IPS DF 4.7 (cell line): ENCODE measurements around the gene CLSTN2.

ENCODE experiments used
- DNase-seq: peaks from one replicate; pipeline ENCODE4 v3.0.0-alpha.2; 2013; ENCODE audit warnings: low spot score; ENCODE audit errors: extremely low read depth

Gene CLSTN2

DNA sequence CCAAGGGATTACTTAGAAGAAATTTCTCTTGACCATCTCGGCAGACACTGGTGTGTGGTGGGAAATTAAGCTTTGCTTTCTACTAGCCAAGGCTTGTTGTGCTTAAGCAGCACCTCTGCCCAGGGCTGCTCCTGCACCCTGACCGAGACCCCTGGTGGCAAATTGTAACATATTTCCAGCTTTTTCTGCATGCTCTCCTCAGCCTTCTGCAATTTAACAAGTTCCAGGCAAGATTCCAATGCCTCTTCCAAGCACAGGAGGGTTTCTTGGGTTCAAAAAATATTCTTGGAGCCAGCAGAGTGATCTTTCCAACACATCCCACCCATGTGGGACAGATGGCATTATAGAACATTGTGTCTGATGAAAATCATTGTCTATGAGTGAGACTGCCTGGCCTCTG lies 210.5 kb downstream of the CLSTN2 start:
- DNase-seq, result no peak

DNA sequence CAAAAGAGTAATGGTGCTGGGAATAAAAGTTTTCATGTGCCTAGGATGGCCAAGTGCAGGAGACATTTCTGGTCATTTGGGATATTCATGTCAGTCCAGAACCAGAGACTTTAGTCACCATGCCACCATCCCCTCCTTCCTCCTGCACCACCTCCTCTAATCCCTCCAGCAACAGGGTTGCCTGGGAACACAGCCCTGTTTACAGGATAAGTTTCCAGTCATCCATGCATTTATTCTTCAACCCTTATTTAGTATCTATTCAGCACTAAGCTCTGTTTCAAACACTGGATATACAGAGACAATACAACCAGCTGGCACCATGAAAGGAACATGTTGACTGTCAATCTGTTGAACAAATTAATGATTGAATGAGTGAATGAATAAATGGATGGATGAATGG lies 211.7 kb downstream of the CLSTN2 start:
- DNase-seq, result no peak

DNA sequence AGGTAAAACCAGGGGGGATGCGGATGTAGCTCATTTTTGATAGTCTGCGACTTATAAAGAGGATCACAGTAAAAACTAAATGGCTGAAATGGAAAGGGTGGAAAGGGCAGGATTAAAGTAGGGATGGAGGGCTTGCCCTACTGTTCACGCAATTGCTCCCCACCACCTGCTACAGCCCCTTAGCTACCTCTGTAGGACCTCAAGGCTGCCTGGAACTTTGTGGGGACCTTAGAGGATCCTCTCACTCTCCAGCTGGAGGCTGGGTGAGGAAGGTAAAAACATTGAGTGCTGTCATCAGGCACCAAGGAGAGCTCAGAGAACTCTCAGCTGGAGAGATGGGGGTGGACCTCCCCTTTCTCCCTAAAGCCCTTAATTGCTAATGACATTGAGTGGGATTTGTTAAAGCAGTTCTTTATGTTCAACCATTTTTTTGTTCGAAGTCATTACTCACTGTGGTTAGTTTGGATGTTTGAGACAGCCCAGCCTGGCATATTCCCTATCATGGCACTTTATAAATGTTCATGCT lies 213.0 kb downstream of the CLSTN2 start:
- DNase-seq, result no peak

DNA sequence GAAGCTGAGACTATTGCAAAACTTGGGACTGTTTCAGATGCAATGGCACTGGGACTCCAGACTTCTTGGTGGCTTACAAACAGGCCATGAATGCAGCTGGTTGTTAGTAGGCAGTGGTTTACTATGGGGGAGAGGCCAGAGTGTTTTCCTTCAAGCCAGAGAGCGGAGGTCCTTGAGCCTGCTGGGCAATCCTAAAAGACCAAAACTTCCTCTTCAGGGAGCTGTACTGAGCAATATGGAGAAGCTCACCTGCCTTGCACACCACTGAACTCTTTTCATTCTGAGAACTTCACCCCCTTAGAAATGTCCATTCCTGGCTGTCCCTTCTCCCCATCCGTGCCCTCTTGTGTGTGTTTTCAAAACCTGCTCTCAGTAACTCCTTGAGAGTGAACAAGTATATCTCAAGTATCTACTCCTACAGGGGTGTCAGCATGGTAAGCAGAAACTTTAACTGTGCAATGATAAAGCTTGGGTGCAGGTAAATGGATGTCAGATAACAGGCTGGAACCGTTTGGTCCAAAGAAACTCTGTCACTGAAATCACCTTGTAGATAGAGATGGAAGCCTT lies 213.9 kb downstream of the CLSTN2 start:
- DNase-seq, result no peak

DNA sequence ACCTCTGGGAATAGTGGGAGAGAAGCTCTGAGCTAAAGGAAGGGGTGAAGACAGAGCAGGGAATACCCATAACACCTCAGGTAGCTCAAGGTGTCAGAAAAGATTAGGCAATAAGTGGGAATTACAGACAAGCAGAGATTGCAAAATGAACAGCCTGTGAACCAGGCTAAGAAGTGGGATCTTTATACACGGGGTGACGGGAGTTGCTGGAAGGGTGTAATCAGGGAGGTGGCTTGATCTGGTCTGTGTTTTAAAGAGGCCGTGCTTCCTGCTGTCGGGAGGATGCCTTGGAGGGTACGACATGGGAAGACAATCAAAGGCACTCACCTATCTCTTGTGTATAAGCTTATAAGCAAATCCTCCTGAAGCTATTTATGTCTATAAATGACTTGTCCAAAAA lies 216.3 kb downstream of the CLSTN2 start:
- no peak for DNase-seq

DNA sequence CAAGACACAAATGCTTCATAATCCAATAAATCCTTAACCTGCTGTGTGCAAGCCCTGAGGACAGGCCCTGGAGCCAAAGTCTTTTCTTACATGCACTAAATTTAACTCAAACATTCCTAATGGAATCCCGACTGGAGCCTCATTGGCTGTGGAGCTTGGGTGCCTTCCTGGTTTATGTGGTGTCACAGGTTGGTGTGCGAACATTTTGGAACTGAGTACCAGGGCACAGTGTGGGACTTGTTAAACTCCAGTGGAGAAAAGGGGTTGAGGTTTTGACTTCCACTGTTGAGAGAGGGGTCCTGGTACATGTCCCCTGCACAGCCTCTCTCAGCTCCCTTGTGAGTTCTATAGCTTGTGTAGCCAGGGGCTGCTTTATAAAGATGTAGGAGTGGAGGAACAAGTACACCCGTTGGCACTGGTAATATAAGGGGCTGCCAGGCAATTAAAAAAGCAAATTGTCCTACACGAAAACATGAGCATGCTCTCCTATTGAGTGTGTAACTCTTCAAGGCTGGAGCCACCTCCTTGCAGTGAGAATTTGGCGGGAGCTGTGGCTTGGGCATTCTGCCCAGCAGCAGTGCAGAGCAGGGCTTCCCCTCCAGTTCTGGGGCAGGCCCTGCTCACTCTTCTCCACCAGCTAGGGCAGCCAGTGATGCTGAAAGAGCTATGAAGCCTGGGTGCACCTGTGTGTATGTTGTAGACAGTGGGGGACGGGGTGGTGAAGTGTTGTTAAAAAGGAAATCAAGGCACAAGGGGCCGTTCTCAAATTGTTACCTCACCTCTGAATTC lies 218.1 kb downstream of the CLSTN2 start:
- DNase-seq, result no peak

DNA sequence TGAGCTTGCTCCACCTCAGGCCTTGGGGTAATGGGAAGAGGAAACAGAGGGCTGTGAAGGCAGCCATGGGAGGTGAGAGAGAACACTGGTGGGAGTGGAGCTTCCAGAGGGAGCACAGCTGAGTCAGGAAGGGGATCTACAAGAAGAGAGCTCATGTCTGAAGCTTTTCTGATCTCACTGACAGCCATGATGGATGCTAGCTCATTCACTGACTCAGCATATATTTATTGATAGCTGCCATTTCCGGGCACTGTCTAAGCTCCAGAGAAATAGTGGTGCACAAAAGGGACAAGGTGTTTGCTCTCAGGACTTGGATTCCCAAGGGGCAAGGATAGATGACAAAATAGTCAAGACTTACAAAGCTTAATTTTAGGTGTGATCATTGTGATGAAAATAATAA lies 218.8 kb downstream of the CLSTN2 start:
- no peak for DNase-seq

DNA sequence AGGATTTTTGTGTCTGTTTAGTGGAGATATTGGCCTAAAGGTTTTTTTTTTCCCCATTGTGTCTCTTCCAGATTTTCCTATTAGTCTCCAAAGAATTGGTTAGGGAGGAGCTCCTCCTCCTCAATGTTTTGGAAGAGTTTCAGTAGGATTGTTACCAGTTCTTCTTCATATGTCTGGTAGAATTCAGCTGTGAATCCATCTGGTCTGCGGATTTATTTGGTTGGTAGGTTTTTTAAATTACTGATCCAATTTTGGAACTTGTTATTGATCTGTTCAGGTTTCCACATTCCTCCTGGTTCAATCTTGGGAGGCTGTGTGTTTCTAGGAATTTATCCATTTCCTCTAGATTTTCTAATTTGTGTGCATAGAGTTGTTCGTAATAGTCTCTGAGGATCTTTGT lies 222.2 kb downstream of the CLSTN2 start:
- no peak for DNase-seq

DNA sequence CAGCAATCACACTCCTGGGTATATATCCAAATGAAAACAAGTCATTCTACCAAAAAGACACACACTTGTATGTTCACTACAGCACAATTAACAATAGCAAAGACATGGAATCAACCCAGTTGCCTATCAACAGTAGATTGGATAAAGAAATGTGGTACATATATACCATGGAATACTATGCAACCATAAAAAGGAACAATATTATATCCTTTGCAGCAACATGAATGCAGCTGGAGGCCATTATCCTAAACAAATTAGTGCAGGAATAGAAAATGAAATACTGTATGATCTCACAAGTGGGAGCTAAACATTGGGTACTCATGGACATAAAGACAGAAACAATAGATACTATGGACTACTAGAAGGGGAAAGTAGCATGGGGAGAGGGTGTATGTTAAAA lies 224.7 kb downstream of the CLSTN2 start:
- DNase-seq, result no peak

DNA sequence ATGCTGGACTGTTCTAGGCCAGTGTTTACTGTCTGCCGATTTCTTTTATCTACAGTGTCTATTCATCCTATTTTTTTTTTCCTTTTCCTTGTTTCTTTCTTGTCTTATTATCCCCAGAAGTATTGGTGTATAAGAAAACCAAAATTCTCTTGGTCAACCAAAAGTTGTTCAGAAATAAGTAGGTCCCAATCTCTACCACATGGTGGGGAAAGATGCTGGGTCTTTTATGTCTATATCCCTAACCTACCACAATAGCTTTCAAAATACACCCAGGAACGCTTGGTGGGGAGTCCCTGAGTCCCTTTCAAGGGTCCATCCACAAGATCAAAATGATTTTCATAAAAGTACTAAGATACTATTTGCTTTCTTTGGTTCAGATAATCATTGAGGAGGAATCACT lies 225.6 kb downstream of the CLSTN2 start:
- DNase-seq, result no peak

DNA sequence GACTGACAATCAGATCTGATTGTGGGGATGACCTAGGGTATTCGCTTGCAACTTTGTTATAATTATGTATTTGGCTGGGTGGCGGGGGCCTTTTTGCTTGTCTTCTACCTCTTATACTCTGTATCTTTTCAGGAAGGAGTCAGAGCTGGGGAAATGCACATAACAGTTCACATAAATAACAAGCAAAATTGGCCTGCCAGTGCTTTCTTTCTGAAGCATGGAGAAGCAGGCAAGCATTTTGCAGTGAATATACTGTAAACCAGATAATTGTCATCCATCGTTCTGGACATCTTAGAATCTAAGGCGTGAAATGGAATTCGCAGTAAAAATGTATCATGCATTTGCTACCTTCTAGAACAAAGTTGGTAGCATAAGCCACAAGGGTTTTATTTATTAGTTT lies 227.6 kb downstream of the CLSTN2 start:
- no peak for DNase-seq

DNA sequence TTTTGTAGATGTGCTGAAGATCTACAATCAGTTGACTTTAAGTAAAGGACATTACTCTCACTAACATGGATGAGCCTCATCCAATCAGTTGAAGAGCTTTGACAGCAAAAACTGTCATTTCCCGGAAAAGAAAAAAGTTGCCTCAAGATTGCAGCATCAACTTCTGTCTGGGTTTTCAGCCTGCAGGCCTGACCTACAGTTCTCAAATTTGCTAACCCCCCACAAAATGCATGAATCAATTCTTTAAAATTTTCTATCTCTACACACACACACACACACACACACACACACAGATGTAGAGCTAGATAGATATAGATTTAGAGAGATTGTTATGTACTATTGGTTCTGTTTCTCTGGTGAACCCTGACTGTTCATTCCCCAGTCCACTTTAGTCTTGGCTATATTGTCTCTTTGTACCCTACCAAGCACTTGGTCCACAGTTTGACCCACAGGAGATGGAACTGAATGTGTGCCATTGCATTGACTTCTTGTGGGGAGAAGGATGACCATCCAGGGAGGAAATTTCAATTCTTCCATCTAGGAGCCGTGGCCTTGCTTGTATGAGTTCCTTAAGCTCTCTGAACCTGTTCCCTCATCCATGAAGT lies 228.3 kb downstream of the CLSTN2 start:
- no peak for DNase-seq

DNA sequence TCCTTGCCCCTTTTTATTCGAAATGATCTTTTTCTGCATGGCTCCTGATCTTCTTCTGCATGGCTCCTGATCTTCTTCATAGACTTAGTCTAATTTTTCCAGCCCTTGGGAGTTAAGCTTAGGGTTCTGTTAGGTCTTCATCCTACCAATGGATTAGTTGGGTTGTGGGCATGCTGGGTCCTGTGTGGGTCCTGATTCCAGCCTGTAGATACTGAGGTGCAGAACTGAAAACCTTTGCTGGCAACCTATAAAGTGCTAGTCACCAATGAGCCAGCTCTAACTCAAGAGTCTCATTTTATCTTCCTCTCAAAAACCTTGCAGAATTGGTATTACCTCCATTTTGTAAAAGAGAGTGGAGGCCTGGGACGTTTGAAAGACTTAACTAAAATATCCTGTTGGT lies 229.2 kb downstream of the CLSTN2 start:
- DNase-seq, result no peak

DNA sequence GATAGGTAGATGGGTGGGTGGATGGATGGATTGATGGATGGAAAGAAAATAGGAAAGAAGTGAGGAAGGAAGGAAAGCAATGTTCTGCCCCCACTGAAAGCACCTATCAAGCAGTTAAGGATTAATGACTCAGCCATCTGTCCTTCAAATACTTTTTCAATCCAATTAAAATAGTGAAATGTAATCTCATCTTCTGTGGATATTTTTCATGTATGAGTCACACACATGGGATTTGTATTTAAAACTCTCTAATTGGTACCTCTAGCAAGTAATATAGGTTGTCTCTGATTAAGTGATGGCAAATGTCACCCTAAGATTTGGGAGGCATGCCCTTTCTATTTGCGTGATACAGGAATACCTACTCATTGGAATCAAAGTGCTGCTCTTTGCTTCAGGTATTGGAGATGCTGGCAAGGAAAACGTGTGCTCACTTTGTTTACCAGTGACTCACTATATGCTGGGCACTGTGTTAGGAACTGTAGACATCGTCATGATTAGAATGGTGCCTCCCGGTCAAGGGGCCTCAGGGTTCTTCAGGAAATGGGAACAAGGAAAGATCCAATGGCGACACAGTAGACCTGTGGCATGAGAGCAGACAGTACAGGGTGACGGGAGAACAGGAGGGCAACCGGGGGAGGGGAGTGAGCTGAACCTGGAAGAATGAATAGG lies 230.1 kb downstream of the CLSTN2 start:
- no peak for DNase-seq

DNA sequence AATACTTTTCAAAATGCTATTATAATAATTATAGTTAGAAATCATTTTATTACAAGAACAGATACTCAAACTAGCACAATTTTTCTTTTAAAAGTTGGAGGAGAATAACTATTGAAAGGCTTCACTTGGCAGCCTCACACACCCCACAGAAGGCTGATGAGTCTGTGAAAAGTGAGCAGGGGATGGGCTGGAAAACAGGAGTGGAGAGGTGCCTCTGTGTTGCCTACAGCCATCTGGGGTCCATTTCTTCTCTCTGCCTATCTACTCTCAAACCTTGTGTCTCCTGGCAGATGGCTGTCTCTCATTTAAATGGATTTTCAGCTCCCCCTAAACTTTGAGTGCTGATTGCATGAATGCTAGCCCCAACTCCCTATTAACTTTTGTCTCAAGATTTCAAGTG lies 230.8 kb downstream of the CLSTN2 start:
- DNase-seq, result no peak

DNA sequence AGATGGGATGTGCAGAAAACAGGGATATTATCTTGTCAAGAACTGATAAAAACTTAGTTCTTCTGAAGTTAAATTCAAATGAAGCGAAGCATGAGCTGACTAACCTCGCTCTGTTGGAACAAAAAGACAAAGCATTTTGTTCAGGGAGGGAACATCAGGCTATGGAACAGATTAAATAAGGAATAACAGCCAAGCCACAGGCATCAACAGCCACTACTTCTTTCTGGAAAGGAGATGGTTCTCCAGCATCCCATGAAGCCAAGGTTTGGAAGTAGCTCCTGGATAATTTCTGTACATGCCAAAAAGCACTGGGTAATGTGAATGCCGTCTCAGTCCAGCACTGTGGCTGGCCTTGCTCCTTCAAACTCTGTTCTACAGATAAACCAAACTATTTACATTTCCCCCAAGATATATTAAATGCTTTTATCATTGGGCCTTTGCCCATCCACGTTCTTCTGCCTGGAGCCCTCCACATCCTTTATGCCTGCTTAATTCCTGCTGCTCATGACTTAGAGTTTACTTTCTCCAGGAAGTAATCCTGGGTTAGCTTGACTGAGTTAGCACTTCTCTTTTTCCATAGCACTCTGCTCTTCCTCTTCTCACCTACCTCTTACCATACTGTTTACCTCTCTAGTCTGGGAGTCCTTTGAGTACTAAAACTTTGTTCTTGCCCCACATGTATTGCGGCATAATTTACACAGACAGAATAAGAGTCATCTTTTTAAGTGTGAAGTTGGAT lies 232.0 kb downstream of the CLSTN2 start:
- DNase-seq, result no peak

DNA sequence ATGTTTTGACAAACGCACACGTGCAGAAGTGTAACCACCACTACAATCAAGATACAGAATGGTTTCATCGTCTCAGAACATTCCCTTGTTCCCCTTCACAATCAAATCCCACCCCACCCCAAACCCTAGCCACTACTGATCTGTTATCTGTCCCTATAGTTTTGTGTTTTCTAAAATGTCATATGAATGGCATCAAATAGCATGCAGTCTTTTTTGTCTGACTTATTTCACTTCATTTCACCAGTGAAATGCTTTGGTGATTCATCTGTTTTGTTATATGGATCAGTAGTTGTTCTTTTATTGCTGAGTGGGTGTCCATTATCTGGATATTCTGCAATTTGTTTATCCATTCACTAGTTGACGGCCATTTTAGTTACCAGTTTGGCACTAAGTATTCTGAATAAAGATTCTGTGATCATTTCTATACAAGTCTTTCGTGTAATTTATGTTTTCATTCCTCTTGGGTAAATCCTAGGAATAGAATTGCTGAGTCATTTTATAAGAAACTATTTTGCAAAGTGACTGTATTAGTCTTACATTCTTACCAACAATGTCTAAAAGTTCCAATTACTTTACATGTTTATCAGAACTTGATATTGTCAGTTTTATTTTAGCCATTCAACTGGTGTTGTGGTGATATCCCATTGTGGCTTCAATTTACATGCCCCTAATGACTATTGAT lies 232.8 kb downstream of the CLSTN2 start:
- no peak for DNase-seq

DNA sequence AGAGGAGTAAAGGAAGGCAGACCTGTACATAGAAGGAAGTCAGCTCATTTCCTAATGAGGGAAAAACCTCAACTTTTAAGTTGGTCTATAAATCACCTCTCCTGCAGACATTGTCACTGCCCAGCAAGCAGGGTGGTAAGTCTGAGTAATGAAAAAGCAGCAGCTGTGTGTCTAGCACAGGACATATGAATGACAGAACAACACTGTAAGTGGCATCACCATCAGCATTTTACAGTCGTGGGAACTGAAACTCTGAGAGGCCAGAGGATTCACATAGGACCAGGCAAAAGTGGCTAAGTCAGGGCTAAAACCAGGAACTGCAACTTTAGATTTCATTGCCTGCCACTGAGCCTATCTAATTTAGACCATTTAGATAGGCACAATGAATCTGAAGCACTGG lies 235.6 kb downstream of the CLSTN2 start:
- DNase-seq, result no peak

DNA sequence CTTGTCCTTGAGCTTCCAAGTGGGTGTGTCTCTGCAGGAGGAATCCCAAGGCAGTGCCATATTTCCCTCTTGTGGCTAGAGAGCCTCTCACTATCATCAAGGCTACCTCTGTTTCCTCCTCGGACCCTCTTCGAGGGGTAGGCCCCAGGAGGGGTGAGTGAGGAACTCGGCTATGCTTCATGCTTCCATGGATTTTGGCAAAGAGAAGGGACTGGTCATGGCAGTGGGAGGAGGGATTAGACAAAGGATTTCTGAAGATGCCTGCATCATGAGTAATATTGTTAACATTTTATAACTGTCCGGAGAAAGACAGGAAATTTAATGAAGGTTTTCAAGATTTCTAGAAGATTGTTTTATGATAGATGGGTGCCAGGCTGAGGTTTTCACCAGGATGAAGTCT lies 241.5 kb downstream of the CLSTN2 start:
- DNase-seq, result no peak

DNA sequence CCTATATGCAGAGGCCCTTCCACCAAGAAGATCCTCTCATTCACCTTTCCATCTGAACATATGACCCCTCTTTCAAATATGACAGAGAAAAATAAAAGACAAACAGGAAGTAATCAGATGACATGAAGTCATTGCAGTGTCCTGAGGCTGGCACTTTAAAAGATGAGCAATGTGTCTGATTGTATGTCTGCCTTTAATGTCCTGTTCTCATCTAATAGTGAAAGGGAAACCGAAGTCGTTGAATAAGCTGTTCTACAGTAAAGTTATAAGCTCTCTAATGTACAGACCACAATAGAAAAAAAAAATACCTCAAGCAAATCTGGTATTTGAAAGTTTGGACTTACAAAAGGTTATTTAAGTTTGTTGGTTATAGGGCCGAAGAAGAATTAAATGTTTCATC lies 243.0 kb downstream of the CLSTN2 start:
- DNase-seq, result no peak

DNA sequence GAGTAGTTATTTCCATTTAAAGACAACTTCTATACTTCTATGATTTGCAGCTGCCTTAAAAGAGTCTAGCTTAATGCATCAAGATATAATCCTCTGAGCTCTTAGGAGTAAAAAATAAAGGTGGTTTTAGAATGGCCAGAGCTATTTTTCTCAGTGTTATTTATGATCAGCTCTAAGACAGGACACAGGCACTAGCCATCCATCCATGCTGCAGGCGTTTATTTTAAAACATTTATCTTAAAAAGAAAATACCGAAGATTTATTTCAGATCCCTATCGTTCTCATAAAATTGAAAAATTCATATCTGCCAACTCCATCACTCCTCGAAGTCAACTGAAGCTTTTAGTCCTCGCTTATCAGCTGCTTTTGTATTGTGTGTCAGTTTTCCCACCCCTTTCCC lies 243.5 kb downstream of the CLSTN2 start:
- no peak for DNase-seq
